Stimulated activated CD8-positive, alpha-beta memory T cell treated with anti-CD3 and anti-CD28 coated beads, Interleukin-15, amount 100 ng/mL, for 1 hour (primary cell): ENCODE results near the gene TRRAP.
A peak's percentile ranks its signal among the peaks of the same experiment; 100 is the strongest.
"Not testable (repeated sequence)": the region's sequence is repeated elsewhere in the genome, so short reads cannot be mapped to it uniquely, and the experiment has no call there.

Experiments
- DNase-seq: peaks from one replicate; pipeline ENCODE4 v3.0.0-alpha.2; 2020; ENCODE audit warnings: low read depth

The TRRAP gene

GRCh38 chr7:98866351-98866750 is 12.0 kb upstream of the TRRAP start:
- DNase-seq = no peak

- no peak for DNase-seq
Observed at GRCh38 chr7:98866765-98867164, 11.6 kb upstream of the TRRAP start.

GRCh38 chr7:98868450-98868849 is 9.9 kb upstream of the TRRAP start:
- no peak for DNase-seq

GRCh38 chr7:98869027-98869596 is 9.2 kb upstream of the TRRAP start:
- DNase-seq = no peak

- no peak for DNase-seq
Observed at GRCh38 chr7:98869597-98870120, 8.7 kb upstream of the TRRAP start, which contains the start of gene TMEM130. TMEM130 (minus strand) TSS chr7:98870014; CDS start chr7:98869861, 153 bp downstream.

- DNase-seq = peak; percentile 27
Observed at GRCh38 chr7:98870121-98870651, 8.1 kb upstream of the TRRAP start.

GRCh38 chr7:98870807-98871491 is 7.4 kb upstream of the TRRAP start:
- DNase-seq = no peak

- no peak for DNase-seq
Observed at GRCh38 chr7:98872328-98872924, 5.9 kb upstream of the TRRAP start.

- not testable (repeated sequence) for DNase-seq
Observed at GRCh38 chr7:98873610-98874009, 4.7 kb upstream of the TRRAP start.

- DNase-seq = no peak
Observed at GRCh38 chr7:98874942-98875341, 3.4 kb upstream of the TRRAP start.

- DNase-seq = no peak
Observed at GRCh38 chr7:98875501-98875900, 2.8 kb upstream of the TRRAP start.

GRCh38 chr7:98877146-98877545 is 1.2 kb upstream of the TRRAP start:
- DNase-seq = no peak

GRCh38 chr7:98877692-98878364 is 504 bp upstream of the TRRAP start:
- DNase-seq = no peak

- DNase-seq = peak; percentile 33
Observed at GRCh38 chr7:98879198-98879978, 1.1 kb downstream of the TRRAP start.

GRCh38 chr7:98879979-98880315 is 1.6 kb downstream of the TRRAP start:
- no peak for DNase-seq

- no peak for DNase-seq
Observed at GRCh38 chr7:98880485-98880884, 2.2 kb downstream of the TRRAP start.

GRCh38 chr7:98881561-98882315 is 3.4 kb downstream of the TRRAP start:
- no peak for DNase-seq

- DNase-seq = no peak
Observed at GRCh38 chr7:98884416-98884815, 6.1 kb downstream of the TRRAP start.

- no peak for DNase-seq
Observed at GRCh38 chr7:98887038-98887437, 8.7 kb downstream of the TRRAP start.

- DNase-seq = no peak
Observed at GRCh38 chr7:98892609-98893008, 14.3 kb downstream of the TRRAP start.

- no peak for DNase-seq
Observed at GRCh38 chr7:98899816-98900215, 21.5 kb downstream of the TRRAP start.
